KG1 (cell line): ENCODE data around the gene TSPAN31.

Source experiments
- DNase-seq: peaks from one replicate; lab custom pipeline; 2025; lab: John Stamatoyannopoulos, UW

Gene TSPAN31

DNA sequence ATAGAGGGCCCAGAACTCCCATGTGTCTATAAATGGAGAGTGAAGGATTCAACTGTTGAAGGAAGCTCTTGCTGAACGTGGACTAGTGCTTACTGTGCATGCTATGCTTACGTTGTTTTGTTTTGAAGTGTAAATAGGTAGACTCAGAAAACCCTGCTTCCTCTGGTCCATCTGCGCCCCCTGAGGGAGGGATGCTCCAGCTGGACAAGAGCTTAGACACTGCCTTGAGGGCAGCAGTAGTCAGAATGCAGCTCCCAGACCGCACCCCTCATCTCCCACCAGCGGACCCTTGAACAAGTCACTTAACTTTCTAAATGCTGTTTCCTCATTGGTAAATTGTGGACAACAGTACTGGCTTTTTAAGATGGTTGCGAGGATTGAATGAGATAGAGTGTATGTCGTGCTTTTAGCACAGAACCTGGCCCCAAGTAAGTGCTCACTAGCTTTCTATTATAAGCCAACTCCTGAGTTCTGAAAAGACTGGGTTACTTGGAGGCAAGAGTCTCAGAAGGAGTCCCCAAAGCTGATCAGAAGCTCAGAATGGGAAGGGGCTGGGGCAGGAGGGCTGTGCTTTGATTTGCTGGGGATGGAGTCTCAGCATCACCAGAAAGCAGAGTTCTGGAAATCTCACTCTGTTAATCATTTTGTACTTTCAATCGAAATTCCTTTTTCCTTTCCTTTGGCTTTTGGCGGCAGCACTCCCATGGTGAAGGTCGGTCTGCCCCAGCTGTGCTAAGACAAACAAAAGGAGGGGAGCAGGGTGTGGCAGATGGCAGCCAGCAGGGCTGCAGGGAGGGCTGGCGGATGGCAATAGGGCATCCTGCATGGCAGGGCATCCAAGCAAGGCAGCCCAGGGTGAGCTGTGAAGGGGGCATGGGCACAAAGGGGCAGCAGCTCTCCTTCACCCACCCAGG is 21.9 kb upstream of the TSPAN31 start:
- no peak for DNase-seq

DNA sequence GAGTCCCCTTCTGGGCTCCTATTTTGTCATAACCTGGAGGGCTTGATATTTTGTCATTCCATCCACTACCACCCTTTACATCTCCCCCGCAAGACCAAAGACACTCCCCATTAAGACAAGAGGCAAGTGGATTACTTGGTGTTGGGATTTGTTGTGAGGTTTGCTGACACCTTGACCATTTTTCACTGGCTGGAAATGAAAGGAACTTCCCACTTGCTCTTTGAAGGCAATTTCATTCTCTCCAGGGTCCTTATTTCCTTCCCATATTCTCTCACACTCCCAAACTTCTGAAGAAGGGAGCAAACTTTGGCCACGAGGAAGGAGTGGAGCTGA is 21.2 kb upstream of the TSPAN31 start:
- no peak for DNase-seq

DNA sequence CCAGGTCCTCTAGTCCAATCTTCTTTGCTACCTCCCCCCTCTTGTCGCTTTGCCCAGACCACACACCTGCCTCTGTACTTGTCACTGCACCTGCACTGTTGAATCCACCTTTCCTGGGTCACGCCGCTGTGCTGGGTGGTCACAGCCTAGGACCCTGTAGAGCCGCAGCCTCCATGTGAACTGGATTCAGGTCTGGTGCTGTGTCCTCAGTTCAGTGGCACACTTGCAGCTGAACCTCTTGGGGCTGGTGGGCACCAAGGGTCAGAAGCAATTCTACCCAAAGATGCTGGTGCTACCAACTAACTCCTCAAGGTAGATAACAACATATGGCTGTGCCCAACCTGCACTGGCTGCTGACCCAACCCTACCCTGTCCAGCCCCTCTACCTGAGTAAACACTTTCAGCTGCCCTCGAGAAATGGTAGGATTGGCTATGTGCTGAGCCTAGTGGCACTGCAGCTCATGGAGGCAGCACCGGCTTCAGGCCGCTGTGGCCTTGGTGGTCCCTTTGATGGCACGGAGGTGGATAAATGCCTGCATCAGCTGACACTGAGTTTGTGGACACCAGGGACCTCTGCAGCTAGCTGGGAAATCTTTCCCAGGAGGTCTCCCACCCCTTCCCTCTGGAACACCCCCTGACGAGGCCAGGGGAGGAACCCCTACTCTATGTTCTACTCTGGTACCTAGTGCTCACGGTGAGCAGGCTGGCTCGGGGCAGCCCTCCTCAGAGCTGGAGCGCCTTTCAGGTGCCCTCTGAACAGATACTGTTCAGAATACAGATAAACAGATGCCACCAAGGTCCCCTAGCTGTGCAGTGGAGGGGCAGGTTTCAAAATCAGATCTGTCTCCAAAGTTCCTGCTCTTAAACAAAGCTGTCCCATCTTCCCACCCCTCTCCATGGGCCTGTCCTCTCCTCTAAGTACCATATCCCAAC is 20.6 kb upstream of the TSPAN31 start:
- DNase-seq: no peak

DNA sequence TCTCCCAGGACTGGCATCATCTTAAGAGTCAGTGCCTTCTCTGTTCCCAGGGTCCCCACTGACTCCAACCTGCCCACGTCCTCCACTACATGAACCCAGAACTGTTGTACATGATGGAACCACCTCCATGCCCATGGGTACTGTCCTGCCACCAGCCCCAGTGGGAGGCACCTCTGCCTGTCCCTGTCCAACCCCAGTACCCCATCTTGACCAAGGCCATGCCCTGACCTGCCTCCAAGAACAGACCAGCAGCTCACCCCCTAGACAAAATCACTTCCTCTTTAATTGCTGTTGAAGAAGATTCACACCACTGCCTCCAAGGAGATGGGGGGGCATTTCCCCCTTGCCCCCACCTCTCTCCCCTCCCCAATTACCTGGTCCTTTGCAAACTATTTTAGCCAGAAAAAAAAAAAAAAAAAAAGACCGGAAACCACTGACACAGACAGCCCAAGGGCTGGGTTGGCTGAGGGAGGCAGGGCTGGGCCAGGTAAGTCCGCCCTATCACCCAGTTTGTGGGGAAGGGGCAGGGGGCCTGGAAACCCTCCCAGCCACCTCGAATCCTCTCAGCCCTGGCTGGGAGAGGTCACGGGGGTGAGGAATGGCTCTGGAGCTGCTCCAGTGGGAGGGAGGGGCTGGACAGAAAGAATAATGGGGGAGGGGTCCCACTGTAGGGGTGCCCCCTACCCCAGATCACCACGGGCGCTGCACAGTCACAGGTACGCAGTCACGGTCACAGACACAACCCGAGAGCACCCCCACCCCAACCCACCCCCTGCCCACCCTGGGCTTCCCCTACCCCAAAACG is 19.7 kb upstream of the TSPAN31 start:
- DNase-seq: no peak

DNA sequence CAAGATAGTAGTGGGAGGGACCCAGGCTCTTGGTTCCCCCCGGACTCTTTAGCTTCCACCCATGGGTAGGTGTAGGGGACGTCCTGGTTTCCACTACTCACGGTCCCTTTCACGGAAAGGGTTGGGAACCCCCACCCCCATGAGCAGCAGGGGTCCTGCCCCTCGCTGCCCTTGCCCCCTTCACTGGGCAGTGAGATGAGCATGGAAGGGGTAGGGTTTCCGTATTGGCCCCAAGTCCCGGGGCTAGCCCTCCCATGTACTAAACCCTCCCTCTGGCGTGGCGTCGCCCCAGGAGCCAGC is 19.0 kb upstream of the TSPAN31 start:
- no peak for DNase-seq

GRCh38 chr12:57726151-57726883 is 18.5 kb upstream of the TSPAN31 start:
- no peak for DNase-seq

- DNase-seq: no peak
These were observed 17.7 kb upstream of the TSPAN31 start for GRCh38 chr12:57726884-57727757.

GRCh38 chr12:57727758-57728395 is 17.0 kb upstream of the TSPAN31 start:
- no peak for DNase-seq

DNA sequence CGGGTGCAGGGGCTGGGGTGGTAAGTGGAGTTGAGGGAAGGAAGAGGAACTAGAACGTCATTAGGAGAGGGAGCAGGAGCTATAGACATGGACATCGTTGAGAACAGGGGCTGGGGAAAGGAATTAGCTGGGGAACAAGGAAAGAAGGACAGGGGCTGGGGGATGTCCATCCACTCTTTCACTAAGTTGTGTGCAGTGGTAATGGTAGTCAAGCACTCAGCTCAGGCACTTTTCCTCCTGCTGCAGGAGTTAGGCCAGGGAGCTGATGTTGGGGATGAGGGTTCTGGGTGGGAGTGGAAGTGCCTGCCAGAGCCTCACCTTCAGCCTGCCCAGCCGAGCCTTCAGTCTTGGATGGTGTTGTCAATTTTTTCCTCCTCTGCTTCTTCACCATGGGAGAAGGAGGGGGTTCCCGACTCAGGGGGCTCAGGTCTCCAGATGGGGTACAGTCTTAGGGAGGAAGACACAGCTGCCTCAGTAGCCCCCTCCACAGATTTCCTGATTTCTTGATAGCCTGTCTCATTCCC is 15.5 kb upstream of the TSPAN31 start:
- no peak for DNase-seq

DNA sequence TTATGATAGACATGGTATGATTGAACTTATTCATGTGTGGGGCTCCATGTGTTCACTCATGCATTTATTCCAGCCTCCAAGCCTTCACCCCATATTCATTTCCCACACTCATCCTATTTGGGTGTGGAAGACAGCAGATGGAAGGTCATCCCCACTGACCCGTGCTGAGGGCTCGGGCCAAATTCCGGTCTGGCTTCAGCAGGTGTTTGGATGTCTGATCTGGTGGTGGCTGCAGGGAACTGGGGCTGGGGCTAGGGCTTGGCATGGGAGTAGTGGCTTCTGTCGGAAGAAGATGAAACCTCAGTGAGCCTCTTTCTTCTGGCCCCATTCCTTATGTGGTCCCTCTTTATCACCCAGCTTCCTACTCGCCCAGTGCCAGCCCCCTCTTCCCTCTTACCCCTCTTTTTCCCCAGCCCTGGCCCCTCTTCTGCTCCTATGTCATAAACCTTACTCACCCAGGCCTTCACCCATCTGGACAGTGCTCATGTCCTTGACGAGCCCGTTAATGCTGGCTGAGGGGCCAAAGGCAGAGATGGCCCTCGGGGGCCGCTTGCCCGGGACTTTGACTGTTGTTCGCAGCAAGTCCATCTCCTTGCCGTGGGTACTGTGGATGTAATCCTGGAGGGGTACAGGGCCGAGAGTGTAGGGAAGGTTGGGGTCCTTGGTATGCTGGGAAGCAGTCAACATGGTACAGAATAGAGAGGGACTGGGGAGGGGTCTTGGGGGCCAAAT is 14.3 kb upstream of the TSPAN31 start:
- no peak for DNase-seq

DNA sequence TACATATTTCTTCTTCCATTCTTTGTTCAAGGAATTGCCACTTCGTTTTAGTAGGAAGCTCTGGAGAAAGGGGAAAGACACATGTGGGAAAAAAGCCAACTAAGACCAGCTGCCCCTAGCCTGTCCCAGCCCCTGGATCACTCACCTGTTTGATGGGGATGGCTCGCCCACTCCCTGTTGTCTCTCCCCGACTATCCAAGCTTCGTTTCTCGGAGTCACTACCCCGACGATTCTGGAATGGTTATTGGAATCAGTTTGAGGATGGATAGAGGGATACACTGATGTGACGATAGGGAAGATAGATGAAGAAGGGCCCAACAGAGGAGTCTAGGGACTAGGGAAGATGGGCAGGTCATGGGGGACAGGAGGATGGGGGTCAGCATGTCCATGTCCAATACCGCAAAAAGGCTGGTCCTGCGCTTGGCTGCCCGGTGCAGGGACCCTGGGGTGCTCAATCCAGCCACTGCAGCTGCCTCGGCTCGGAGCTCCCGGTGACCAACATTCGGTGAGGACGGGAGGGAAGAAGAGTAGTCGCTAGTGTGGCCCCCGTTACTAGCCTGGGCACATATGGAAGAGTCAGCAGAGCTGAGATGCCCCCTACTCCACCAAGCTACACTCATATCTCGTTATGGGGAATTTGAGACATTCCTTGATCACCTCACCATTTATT is 13.3 kb upstream of the TSPAN31 start:
- no peak for DNase-seq

DNA sequence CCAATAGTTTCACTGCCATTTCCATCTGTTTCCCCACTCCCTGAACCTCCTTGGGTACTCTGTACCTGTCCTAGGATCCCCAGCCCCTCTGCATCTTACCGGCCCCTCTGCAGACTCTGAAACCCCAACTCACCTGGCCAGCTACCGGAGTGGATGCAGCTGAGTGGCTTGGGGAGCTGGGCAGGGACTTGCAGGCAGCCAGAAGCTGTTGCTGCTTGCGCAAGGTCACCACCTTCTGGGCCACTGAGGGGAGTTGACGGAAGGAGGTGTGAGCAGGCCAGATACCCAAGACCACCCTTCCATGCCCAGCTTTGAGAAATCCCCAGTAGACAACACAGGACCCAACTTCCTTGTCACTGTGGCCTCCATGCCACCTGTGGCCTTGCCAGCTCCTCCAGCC is 12.6 kb upstream of the TSPAN31 start:
- DNase-seq: no peak

GRCh38 chr12:57732726-57733593 is 11.9 kb upstream of the TSPAN31 start:
- no peak for DNase-seq

- no peak for DNase-seq
These were observed 10.9 kb upstream of the TSPAN31 start for GRCh38 chr12:57733928-57734327.

DNA sequence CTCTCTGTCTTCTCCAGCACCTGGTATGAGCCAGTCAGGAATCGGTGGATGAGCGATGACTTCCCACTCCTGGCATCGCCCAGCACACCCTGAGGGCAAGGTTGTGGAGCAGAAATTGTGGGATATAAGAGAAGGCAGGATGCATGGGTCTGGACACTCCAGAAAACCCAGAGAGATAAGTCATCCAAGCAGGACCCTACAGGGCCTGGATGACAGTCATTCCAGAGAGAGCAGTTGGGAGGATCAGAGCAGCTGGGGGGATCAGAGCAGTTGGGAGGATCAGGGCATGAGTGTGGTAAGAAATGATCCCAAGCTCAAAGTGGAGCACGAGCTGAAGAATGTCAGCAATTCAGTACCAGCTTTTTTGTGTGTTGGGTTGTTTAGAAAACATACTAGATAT is 10.2 kb upstream of the TSPAN31 start:
- no peak for DNase-seq

- DNase-seq: no peak
These were observed 9.5 kb upstream of the TSPAN31 start for GRCh38 chr12:57735198-57735855.
